GM21526 (cell line): ENCODE data around the gene ZBTB6.
A peak's percentile ranks its signal among the peaks of the same experiment; 100 is the strongest.
"Not testable (repeated sequence)": the region's sequence is repeated elsewhere in the genome, so short reads cannot be mapped to it uniquely, and the experiment has no call there.

Experiments
- ATAC-seq: cut with Tn5 transposase; IDR thresholded peaks from one replicate; pipeline ENCODE4 v1.9.1; 2021; ENCODE audit warnings: moderate library complexity; ENCODE audit not compliant: unreplicated experiment, low FRiP score

The ZBTB6 gene

DNA sequence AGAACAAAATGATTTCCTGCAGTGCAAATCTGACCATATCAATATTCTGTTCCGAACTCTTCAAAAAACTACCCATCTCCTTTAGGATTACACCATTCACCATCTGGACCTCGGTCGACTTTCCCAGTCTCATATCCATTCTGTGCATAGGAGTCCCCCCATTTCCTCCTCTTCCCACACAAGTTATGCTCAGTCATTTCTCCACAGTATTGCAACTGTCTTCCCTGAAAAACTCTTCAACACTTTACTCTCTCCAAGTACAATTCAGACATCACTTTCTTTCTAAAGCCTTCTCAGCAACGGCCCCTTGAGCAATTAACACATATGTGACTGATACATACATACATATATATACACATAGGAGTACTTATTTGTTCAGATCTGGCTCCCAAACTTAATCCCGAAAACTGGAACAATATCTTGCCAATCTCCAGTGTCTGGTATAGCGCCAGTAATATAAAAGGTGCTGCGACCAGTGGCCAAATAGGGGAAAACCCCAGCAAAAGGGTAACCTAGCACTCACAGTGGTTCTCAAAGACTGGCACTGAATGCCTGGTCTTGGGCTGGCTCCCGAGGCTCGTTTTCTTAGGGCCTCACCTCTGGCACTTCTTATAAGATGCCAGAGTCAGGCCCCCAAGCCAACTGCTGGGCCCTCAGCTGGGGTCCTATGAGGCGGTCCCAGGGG lies 17.6 kb upstream of the ZBTB6 start:
- no peak for ATAC-seq

DNA sequence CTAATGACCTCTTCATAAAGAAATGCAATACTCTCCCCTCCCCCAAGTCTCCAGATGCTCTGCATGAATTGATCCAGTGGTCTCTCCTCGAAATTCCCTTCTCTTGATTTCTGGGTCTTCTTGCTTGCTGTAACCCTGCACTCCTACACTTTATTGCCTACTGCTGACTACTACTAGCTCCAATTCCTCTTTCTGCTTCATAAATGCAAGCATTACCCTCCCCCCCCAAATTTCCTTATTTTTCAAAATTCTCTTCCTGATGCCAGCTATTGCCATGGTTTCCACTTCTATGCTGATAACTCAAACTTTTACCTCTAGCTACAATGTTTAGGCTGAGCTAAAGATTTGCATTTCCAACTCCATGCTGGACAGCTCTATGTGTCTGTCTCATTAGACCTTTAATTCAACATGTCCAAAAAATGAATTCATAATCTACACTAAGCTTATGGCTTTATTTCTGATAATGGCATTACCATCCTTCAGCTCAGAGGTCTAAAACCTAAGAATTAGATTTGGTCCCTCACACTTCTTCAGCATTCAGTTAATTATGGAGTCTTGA lies 16.8 kb upstream of the ZBTB6 start:
- ATAC-seq = no peak

DNA sequence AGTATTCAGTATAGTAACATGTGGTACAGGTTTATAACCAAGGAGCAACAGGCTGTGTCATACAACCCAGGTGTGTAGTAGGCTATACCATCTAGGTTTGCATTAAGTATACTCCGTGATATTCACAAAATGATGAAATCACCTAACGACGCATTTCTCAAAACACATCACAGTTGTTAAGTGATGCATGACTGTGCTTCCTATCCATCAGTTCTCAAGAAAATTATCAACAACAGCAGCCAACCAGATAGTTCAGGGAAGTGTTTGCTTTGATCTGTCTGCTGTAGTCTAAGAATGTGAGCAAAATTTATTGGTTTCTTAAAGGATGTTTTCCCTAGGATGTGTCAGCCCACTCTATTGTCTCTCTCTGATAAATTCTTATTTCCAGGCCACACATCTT lies 10.8 kb upstream of the ZBTB6 start:
- ATAC-seq = no peak

DNA sequence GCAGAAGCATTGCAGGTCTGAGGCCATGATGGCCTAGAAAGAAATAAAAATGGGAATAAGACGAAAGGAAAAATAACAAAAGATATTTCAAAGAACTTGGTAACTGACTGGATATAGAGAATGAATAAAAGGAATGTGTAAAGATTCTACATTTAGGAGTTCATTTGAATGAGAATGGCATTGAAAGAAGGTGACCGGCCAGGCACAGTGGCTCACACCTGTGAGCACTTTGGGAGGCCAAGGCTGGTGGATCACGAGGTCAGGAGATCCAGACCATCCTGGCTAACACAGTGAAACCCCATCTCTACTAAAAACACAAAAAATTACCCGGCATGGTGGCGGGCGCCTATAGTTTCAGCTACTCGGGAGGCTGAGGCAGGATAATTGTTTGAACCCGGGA lies 9.6 kb upstream of the ZBTB6 start:
- ATAC-seq = no peak

DNA sequence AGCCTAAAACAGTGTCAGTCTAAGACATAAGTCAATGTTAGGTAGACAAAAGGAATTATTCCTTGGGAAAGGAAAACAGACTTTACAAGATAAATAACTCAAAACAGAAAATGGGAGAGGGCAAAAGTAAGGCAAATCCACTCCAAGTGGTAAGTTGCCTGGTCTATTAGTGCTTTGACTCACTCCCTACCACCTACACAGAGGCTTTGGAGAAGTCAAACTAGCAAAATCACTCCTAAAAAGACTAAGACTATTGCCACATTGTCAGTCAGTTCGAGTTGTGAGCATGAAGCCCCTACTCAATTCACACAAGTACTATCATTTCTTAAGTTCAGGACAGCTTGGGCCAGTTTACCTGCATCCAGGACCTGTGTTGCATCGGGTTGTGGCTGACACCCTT lies 5.2 kb upstream of the ZBTB6 start:
- ATAC-seq = no peak

DNA sequence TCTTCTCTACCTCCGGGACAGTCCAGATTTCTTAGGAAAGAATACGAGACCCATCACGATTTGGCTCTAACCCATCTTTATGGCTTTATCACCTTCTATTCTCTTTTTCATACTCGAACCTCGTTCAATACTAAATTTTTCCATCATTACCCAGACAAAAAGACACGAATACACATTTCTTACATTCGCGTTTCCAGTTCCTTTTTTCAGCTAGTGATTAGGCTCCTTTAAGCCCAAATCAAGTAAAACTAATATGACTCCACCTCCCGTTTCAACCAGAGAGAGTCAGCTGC lies 506 bp downstream of the ZBTB6 start:
- ATAC-seq = no peak

DNA sequence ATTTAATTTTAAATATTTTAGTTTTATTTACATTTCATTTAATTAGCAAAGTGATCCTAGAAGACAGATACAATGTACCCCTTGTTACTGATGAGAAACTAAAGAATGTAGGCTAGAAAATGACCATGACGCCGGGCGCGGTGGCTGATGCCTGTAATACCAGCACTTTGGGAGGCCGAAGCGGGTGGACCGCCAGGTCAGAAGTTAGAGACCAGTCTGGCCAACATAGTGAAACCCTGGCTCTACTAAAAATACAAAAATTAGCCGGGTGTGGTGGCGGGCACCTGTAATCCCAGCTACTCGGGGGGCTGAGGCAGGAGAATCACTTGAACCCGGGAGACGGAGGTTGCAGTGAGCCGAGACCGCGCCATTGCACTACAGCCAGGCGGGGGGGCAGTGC lies 7.0 kb downstream of the ZBTB6 start:
- ATAC-seq = not testable (repeated sequence)

DNA sequence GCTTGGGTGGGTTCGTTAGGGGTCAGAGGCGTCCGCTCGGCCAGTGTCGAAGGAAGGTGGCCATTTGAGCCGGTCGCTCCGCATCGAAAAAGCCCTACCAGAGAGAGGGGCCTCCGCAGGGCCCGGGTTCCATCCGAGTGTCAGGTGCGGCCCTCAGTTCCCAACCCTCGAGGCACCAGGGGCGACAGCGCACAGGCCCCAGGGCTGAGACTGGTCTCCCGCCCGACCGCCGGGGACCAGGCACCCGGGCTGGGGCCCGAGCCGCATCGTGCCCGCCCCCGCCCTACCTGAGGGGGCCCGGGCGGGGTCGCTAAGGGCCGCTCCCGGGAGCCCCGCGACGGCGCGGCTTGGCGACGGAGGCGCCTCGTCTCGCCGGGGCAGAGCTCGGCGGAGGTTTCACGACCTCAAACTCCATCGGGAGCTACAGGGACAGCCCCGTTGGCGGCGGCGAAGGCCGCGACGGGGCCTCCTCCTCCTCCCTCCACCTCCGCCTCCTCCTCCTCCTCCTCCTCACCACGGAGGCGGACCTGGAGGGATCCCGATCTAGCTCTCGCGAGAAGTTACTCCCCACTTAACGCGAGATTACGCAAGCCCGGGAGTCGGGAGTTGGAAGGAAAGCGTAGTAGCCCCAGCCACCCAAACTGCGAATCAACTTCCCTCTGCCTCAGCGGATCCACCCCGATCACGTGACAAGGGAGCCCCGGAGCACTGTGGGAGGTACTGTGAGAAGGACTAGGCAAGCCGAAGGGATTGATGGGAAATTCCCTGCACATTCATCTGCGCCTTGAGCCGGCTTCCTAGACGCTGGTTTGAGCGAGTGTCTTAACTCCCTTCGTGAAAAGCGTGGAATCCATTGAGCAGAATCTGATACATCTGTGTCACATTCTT lies 8.1 kb downstream of the ZBTB6 start, which contains the start of gene RC3H2:
Gene RC3H2, minus strand, starts transcription at position 537 of the 888 bp plus-strand sequence. CDS start 7,850 bp downstream, outside the sequence.
- peak; percentile 79 for ATAC-seq

DNA sequence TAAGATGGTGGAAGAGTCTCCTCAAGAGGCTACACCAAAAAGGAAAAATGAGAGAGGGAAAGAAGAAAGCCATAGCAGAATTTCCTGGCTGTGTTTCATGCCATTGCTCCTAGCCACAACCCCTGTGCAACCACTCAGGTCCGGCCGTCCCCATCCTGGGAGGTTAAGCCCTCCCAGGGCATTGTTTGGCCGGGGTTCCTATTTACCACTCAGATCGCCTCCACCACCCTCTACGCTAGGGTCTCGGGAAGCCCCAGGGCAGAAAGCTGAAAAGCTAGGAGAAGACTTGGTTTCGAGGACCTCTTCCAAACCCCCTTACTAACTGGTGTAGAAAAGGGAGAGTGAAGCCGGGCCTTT lies 8.7 kb downstream of the ZBTB6 start:
- peak; percentile 15 for ATAC-seq

DNA sequence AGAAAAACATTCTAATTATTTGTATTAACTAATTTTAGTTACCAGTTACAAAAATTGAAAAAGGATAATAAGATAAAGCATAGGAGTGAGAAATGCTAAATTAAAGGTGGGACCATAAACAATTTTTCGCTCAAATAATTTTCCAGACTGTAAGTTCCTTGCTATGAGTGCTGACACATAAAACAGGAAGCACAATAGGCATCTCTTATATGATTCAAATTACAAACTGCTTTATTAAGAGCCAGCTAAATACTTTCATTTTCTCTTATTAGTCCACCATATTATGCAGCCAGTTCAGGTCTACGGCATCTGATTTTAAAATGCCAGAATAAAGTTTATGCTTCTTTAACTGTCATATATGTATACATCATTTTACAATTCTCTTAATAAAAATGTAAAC lies 12.3 kb downstream of the ZBTB6 start:
- ATAC-seq = no peak

DNA sequence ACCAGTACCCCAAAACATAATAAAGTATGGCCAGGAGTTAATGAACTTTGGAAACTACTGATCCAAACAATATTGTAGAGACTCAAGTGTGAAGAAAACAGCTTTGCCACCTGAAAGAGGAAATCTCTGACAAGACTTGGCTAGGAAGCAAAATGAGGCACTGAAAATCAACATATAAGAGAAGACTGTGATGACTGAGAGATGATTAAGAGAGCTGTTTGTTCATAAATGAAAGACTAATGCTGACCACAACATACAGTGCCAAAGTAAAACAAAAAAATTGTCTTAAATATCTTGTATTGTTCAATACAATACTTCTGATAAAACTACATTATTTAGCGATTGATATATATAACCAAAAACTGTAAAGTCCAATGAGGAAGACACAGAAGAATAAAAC lies 15.2 kb downstream of the ZBTB6 start:
- no peak for ATAC-seq

DNA sequence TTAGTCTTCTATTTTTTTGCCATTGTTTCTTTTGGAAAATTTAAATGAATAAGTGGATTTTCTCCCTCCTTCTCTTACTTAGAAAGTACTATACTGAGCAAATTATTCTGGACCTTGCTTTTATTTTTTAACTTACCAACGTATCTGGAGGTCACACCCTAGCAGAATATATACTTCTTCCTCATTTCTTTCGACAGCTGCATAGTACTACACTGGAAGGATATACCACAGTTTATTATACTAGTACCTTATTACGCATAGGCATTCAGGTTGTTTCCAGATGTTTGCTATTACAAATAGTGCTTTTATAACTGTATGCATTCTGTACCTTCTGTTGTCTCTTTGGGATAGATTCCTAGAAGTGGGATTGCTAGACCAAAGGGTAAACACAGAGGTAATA lies 24.6 kb downstream of the ZBTB6 start:
- ATAC-seq = no peak

DNA sequence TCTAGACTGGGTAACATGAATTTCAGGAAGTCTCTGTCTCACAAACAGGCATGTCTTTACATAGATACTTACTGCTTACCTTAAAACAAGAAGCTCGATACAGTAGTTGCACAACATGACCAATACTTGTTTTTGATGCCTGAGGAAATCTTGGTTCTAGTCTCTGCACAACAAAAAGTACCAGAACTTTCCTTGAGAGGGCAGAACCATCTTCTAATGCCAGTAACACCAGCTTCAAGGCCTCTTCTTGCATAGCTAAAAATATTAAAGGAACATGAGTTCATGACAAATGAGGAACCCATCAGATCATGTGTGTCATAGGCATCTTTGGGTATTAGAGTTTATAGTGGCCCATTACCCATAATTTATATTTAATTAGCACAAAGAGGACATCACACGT lies 30.0 kb downstream of the ZBTB6 start:
- ATAC-seq = no peak

DNA sequence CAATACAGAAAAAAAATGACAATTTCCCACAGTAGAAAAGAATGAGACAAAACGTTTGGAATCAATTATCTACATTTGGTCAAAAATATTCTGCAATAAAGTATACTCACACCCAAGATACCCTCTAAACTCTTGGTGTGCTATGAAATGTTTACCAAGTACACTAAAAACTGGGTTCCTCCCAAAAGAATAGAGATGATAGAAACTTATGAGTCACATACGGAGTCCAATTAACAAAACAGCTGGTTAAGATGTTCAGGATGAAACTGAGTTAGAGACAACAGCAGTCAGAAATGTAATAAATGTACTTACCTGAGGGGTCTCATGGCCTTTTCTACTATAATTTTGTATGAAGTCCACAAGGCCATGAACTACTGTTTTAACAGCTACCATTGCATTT lies 33.7 kb downstream of the ZBTB6 start:
- no peak for ATAC-seq

DNA sequence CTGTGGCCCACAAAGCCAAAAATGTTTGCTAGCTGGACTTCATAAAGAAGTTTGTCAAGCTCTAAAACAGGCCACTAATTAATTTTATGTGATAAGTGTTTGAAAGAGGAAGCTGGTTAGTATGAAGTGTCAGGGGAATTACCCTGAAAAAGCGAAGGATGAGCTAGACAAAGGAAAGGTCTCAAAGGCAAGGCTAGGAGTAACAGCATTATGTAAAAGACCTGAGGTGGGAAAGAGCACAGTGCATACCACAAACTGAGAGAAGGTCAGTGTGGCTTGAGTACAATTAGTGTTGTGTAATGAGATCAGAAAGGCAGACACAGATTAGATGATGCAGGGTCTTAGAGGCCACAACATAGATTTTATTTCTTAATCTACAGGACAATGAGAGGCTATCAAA lies 37.6 kb downstream of the ZBTB6 start:
- no peak for ATAC-seq

DNA sequence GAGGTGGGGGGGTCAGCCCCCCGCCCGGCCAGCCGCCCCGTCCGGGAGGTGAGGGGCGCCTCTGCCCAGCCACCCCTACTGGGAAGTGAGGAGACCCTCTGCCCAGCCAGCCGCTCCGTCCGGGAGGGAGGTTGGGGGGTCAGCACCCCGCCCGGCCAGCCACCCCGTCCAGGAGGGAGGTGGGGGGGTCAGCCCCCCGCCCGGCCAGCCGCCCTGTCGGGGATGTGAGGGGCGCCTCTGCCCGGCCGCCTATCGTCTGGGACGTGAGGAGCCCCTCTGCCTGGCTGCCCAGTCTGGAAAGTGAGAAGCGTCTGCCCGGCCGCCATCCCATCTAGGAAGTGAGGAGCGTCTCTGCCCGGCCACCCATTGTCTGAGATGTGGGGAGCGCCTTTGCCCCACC lies 45.8 kb downstream of the ZBTB6 start:
- ATAC-seq = not testable (repeated sequence)

DNA sequence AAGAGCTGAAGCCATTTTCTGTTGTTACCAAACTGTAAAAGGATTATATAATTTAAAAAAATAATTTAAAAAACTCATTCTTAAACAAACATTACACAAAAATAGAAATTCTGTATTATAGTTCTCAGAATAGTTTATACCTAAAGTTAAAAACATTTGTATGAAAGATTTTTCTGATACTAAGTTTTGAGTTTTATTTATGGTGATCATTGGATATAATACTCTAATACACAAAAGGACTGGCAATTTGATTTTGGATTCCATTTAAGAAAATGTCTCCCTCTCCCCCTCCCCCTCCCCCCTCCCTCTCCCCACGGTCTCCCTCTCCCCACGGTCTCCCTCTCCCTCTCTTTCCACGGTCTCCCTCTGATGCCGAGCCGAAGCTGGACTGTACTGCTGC lies 47.0 kb downstream of the ZBTB6 start:
- ATAC-seq = no peak

DNA sequence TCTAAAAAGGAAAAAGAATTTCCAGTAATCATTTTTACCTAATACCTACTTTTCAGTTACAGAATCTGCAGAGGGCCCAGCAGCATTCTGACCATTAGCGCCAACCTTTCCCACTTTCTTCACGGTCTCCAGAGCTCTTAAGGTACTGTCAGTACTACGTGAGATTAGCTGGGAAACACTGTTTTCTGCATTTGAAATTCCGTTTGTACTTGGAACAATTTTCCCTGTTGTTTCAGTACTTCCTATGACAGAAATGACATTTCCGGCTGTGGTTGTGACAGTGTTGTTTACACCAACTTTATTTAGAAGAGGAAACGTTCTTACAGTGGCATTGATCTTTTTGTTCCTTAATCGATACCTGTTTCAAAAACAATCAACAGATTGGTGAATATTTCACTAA lies 47.8 kb downstream of the ZBTB6 start:
- no peak for ATAC-seq

DNA sequence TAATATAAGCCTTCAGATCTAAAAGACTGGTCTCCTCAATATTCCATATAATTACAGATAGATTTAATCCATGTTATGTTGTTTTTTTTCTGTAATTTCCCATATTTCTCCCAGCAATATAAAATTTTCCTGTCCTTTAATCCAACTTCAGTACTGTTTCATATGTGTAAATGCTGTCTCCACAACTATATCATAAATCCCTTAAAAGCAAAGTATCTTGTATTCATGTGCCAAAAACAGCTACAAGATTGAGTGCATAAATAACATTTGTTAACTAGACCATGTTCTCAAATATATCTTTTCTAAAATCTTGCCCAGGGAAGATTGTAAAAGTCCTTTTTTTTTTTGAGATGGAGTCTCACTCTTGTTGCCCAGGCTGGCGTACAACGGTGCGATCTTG lies 49.7 kb downstream of the ZBTB6 start:
- no peak for ATAC-seq

DNA sequence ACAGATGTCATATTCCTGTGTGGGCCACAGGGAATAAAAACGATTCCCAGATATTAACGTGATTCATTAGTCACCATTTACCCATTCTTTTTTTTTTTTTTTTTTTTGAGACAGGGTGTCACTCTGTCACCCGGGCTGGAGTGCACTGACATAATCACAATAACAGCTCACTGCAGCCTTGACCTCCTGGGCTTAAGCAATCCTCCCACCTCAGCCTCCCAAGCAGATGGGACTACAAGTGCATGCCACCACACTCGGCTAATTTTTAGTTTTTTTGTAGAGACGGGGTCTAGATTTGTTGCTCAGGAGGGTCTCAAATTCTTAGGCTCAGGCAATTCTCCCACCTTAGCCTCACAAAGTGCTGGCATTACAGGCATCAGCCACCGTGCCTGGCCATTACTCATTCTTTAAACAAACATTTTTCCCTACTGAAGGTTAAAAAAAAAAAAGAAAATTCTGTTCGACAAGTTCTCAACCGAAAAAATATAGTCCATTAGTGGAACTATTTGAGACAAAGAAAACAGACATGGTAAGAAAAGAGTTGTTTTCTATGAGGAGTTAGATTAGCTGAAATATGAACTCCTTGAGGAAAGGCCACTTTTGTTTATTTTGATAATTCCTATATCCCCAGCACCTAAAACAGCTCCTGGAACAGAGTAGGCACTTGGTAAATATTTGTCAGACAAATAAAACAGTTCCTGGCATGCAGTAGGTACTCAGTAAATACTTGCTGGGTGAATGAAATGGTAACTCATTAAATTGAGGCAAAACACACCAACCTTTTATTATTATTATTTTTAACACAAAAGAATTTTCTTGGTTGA lies 52.6 kb downstream of the ZBTB6 start:
- ATAC-seq = no peak
